ENCODE data around the gene LRRTM4. TPM values are rescaled to one million over a fixed set of nuclear protein-coding genes. Genes with fewer than 3 reads are reported as not detected.

The LRRTM4 gene
- polyA plus RNA-seq, 1 experiment = not detected

- no peak for TF ChIP-seq CTCF (IDR thresholded peaks at IDR 0.05; ENCODE audit: insufficient read depth, low read depth, low read length)
- ChIA-PET CTCF (no interaction called here), POLR2A (no interaction called here)
- no peak for DNase-seq (ENCODE audit: low read depth)
- Histone ChIP-seq H3K27me3 (ENCODE audit: control insufficient read depth, insufficient read depth, low read length) (no peaks in the 10 kb centered on the region), H3K36me3 (ENCODE audit: control insufficient read depth, insufficient read depth, low read length) (no peaks in the 10 kb centered on the region), H3K4me3 (ENCODE audit: low read depth, low read length) (no peak overlapping the region)
Observed at GRCh38 chr2:77519888-77520506, 2.2 kb downstream of the LRRTM4 start.

DNA sequence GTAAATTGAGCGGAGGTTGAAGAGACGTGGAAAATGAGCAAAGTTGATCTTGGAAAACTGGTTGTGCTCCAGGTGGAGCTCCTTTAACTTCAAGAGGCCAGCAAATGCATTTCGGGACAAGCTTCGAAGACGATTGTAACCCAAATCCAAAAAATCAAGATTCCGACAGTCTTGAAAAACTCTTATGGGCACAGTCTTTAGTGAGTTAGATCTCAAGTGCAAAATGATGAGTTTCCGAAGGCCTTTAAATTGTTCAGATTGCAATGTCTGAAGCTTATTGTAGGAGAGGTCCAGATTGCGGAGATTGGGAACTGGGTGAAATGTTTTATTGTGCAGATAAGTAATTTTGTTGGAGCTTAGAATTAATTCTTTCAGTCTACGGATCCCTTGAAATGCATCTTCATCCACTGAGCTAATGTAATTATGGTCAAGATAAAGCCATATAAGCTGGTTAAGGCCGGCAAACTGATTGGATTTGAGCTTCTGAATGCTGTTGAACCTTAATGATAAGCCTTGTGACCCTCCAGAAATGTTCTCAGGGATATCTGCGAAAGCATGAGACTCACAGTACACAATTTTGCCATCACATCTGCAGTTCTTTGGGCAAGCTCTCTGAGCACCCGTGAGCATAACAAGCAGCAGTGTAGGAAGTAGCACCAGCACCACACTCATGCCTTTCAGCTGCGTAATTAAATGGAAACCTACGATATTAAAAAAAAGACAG, 2.9 kb downstream of the LRRTM4 start:
- H3K36me3 ChIP-seq (ENCODE audit: control insufficient read depth, insufficient read depth, low read length) = no peaks in the 10 kb centered on the region
- ChIA-PET CTCF (no interaction called here), POLR2A (no interaction called here)
- no peak for TF ChIP-seq CTCF (IDR thresholded peaks at IDR 0.05; ENCODE audit: insufficient read depth, low read depth, low read length)
- no peak overlapping the region for H3K4me3 ChIP-seq (ENCODE audit: low read depth, low read length)
- no peaks in the 10 kb centered on the region for H3K27me3 ChIP-seq (ENCODE audit: control insufficient read depth, insufficient read depth, low read length)
- no peak for DNase-seq (ENCODE audit: low read depth)

- no peaks in the 10 kb centered on the region for H3K27me3 ChIP-seq (ENCODE audit: control insufficient read depth, insufficient read depth, low read length)
- POLR2A ChIA-PET = no interaction called here
- H3K36me3 ChIP-seq (ENCODE audit: control insufficient read depth, insufficient read depth, low read length) = no peaks in the 10 kb centered on the region
- CTCF ChIA-PET = no interaction called here
- no peak overlapping the region for H3K4me3 ChIP-seq (ENCODE audit: low read depth, low read length)
- DNase-seq (ENCODE audit: low read depth) = no peak
- TF ChIP-seq CTCF (IDR thresholded peaks at IDR 0.05; ENCODE audit: insufficient read depth, low read depth, low read length) = no peak
Observed at GRCh38 chr2:77518311-77518710, 3.9 kb downstream of the LRRTM4 start.

DNA sequence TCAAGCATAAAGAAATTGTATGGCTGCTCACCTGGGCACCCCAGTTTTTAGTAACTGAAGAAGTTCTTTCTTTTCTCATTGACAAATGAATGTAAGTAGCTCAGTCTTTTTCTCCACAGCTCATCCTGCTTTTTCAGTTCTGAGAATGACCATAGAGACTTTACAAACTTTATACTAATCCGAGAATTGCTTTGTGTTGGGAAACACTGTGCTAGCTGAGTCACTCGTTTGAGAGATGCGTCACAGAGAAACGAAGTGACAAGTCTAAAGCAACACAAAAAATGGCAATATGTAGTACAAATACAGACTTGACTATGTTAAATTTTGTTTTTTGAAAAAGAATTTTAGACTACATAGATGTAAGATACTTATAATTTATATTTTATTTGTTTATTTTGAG, 9.0 kb downstream of the LRRTM4 start:
- Histone ChIP-seq H3K27me3 (ENCODE audit: control insufficient read depth, insufficient read depth, low read length) (no peaks in the 10 kb centered on the region), H3K36me3 (ENCODE audit: control insufficient read depth, insufficient read depth, low read length) (no peaks in the 10 kb centered on the region), H3K4me3 (ENCODE audit: low read depth, low read length) (no peak overlapping the region)
- TF ChIP-seq CTCF (IDR thresholded peaks at IDR 0.05; ENCODE audit: insufficient read depth, low read depth, low read length) = no peak
- ChIA-PET CTCF (no interaction called here), POLR2A (no interaction called here)
- no peak for DNase-seq (ENCODE audit: low read depth)

- H3K36me3 ChIP-seq (ENCODE audit: control insufficient read depth, insufficient read depth, low read length) = no peaks in the 10 kb centered on the region
- no peak for TF ChIP-seq CTCF (IDR thresholded peaks at IDR 0.05; ENCODE audit: insufficient read depth, low read depth, low read length)
- DNase-seq (ENCODE audit: low read depth) = no peak
- POLR2A ChIA-PET = no interaction called here
- H3K4me3 ChIP-seq (ENCODE audit: low read depth, low read length) = no peak overlapping the region
- no peaks in the 10 kb centered on the region for H3K27me3 ChIP-seq (ENCODE audit: control insufficient read depth, insufficient read depth, low read length)
- CTCF ChIA-PET = no interaction called here
Observed at GRCh38 chr2:77512507-77512906, 9.7 kb downstream of the LRRTM4 start.

Data from BJ (cell line).